ENCODE data around the gene EXOC7. TPM values are rescaled to one million over a fixed set of nuclear protein-coding genes. Genes with fewer than 3 reads are reported as not detected.
"Not testable (repeated sequence)": the region's sequence is repeated elsewhere in the genome, so short reads cannot be mapped to it uniquely, and the experiment has no call there.

The EXOC7 gene
- total RNA-seq, 1 donor from 2014 or later, result 125 TPM

DNA sequence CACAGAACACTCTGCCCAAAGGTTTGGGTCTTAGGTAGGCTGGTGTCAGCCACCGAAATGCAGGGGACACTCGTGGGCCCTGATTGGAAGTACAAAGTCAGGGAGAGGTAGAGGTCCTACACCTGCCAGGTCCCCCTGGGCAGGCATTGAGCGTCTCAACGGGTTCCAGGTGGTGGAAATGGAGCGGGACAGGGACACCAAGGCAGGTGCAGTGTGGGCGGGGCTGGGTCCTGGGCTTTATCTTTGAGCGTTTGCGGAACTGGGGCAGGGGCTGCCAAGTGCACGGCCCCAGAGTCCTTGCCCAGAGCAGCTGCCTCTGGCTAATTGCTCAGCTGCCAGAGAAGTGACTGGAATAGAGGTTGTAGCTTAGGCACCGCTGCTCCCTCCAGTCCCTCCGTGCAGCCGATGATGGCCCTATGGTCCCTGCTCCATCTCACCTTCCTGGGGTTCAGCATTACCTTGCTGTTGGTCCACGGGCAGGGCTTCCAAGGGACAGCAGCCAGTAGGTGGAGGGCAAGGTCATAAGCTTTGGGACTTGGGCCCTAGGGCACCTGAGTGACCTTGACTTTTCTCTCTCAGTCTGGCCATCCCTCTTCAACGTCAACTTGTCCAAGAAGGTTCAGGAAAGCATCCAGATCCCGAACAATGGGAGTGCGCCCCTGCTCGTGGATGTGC is 24.6 kb downstream of the EXOC7 start, which contains the start of gene ZACN:
Gene ZACN (plus strand): TSS at position 323 of the 675 bp plus-strand sequence. CDS start 83 bp downstream, at position 406.
- DNase-seq (ENCODE audit: low spot score), result peak; percentile 54
- intact Hi-C loops (cut with DNase I), result no loop called here
- no peak for ATAC-seq

DNA sequence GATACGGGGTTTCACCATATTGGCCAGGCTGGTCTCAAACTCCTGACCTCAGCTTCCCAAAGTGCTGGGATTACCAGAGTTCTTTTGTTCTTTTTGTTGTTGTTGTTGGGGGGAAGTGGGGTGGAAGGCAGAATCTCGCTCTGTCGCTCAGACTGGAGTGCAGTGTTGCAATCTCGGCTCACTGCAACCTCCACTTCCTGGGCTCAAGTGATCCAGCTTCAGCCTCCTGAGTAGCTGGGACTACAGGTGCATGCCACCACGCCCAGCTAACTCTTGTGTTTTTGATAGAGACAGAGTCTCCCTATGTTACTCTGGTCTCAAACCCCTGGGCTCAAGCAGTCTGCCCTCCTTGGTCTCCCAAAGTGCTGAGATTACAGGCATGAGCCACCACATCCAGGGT is 25.2 kb downstream of the EXOC7 start:
- DNase-seq (ENCODE audit: low spot score); intact Hi-C loops (cut with DNase I); ATAC-seq: not testable (repeated sequence)

DNA sequence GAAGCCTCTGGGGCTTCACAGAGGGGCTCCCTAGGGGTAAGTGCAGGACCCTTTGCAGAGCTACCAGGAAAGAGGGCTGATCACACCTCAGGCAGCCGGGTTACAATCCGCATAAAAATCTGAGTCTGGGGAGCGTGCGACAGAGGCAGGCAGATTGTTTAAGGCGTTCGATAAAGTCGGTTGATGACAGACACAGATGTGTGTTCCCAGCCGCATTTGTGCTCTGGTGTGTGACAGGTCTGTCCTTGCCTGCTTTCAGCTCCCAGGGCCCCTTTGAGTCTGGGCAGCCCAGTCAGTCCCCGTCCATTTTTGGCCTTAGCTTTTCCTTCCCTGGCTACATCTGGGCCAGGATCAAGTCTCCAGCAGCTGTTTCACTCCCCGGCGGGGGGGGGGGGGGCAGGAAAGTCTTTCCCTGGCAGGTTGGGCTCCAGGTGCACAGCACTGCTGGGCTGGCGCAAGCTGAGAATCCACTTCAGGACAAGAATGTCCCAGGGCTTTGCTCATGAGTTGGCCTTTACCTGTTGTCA is 25.9 kb downstream of the EXOC7 start:
- ATAC-seq, result no peak
- intact Hi-C loops (cut with DNase I), result no loop called here
- DNase-seq (ENCODE audit: low spot score), result no peak

DNA sequence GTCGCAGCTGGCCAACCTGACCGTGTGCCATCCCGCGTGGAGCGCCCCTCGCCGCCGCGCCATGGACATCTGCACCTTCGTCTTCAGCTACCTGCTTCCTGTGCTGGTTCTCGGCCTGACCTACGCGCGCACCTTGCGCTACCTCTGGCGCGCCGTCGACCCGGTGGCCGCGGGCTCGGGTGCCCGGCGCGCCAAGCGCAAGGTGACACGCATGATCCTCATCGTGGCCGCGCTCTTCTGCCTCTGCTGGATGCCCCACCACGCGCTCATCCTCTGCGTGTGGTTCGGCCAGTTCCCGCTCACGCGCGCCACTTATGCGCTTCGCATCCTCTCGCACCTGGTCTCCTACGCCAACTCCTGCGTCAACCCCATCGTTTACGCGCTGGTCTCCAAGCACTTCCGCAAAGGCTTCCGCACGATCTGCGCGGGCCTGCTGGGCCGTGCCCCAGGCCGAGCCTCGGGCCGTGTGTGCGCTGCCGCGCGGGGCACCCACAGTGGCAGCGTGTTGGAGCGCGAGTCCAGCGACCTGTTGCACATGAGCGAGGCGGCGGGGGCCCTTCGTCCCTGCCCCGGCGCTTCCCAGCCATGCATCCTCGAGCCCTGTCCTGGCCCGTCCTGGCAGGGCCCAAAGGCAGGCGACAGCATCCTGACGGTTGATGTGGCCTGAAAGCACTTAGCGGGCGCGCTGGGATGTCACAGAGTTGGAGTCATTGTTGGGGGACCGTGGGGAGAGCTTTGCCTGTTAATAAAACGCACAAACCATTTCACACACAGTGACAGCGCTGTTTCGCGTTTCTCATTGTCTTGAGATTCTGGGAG is 26.6 kb downstream of the EXOC7 start:
- intact Hi-C loops (cut with DNase I), result no loop called here
- DNase-seq (ENCODE audit: low spot score) (no peak), ATAC-seq (no peak)

DNA sequence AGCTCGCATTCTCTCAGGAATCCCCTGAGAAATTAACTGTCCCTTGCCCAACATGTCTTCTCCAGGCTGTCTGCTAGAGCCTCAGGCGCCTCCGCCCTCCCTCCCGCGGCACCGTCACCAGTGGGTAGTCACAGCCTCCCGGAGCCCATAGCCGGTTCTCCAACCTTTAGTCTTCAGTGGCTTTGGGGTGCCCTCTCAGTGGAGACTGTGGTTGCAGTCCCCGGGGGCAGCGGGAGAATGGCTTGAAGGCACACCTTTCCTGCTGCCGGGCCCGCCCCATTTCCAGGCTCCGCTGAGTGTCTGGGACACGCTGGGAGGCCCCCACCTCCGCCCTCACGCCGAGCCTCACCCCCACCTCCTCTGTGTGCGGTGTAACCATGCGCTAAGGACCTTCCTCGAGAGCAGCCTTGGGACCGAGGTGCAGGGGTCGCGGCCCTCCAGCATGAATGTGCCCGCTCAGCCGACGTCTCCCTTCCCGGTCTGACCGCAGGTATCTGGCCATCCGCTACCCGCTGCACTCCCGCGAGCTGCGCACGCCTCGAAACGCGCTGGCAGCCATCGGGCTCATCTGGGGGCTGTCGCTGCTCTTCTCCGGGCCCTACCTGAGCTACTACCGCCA is 27.3 kb downstream of the EXOC7 start:
- intact Hi-C loops (cut with DNase I), result no loop called here
- DNase-seq (ENCODE audit: low spot score) (no peak), ATAC-seq (no peak)

DNA sequence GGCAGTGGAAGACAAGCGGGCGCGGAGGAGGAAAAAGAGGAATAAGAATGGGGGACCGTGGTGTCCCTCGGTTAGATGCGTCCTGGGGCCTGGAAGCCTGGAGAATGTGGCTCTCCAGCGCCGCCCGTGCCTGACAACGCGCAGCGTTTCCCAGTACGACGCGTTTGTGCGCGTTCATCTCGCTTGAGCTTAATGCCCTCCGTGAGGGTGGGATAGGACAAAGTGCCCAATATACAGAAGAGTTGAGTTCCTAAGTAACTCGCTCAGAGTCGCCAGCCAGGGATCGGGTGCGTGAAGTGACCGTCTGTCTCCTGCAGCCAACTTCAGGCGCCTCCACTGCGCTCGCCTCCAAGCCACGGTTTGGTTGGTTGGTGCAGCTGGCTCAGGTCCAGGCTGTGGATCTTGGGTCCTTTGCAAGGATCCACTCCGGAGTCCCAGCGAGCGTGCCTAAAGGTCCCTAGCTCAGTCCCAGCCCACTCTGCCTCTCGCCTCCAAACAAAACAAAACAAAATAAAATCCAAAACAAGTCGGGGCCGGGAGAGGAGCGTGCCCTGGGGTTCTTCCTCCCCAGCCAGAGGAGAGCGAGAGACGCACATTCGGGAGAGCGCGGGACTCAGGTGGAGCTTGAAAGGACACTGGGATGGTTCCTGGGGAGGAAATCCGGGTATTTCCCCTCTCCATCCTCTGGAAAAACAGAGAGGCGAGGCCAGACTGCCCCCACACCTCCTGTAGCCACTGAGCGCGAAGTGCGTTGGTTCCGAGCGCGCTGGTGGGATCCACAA is 28.0 kb downstream of the EXOC7 start:
- DNase-seq (ENCODE audit: low spot score) (no peak), ATAC-seq (no peak)
- intact Hi-C loops (cut with DNase I), result no loop called here

DNA sequence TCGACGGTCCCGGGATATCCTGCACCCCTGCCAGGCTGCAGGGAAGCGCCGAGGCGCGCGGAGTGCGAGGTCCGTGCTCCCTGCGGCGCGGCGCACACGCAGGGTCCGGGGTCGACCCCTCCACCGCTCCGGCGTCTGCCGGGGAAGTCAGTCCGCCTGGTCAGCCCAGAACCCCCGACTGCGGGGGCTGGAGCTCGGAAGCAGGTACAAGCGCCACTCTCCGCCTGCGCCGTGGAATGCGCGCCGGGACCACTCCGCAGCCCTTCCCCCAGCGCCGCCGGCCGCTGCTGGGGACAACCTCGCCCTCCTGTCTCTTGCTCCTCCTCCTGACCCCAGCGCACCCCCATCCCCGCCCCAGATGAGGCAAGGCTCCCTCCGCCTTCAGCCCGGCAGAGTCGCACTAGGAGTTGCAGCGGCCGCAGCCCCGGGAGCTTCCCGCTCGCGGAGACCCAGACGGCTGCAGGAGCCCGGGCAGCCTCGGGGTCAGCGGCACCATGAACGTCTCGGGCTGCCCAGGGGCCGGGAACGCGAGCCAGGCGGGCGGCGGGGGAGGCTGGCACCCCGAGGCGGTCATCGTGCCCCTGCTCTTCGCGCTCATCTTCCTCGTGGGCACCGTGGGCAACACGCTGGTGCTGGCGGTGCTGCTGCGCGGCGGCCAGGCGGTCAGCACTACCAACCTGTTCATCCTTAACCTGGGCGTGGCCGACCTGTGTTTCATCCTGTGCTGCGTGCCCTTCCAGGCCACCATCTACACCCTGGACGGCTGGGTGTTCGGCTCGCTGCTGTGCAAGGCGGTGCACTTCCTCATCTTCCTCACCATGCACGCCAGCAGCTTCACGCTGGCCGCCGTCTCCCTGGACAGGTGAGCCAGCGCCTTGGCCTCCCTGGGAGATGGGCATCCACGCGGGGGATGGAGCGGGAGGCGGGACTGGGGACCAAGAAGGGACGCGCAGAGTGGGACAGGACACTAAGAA is 28.9 kb downstream of the EXOC7 start, which contains the start of gene GALR2:
Gene GALR2 (plus strand): TSS at position 392 of the 974 bp plus-strand sequence. CDS start 103 bp downstream, at position 495.
- DNase-seq (ENCODE audit: low spot score) (no peak), ATAC-seq (no peak)
- intact Hi-C loops (cut with DNase I), result no loop called here

DNA sequence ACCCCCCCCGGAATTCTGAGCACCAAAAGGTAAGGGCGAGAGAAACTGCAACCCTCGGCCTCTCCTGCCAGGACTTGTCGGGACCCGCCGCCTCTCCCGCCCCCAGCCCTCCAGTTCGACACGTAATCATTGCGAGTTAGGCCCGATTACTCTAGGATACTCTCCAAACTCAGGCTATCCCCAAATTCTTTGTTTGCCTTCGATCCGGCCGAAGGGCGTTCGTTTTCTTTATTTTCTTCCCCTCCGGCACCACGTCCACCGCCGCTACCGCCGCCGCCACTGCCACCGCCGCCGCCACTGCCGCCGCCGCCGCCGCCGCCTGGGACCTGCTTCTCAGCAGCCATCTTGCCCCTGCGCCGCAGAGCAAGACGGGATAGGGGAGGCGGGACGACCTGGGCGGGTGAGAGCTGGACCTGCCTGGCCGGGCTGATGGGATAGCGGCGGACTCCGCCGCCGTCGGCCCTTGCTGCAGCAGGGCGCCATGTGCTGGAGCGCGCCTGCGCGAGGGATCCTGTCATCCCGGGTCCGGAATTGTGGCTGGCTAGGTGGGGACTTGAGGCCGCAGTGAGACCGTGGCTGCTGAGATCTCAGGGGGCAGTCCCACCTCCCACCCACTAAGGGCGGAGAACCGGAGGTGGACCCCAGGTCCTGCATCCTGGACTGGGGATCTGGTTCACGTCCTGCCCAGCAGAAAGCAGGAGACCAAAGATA is 31.3 kb downstream of the EXOC7 start, which contains the start of gene SRP68:
Gene SRP68 (minus strand): TSS at position 370 of the 711 bp plus-strand sequence. CDS start 26 bp downstream, at position 344.
- peak; percentile 93 for DNase-seq (ENCODE audit: low spot score)
- intact Hi-C loops (cut with DNase I), result no loop called here
- peak; percentile 99 for ATAC-seq

DNA sequence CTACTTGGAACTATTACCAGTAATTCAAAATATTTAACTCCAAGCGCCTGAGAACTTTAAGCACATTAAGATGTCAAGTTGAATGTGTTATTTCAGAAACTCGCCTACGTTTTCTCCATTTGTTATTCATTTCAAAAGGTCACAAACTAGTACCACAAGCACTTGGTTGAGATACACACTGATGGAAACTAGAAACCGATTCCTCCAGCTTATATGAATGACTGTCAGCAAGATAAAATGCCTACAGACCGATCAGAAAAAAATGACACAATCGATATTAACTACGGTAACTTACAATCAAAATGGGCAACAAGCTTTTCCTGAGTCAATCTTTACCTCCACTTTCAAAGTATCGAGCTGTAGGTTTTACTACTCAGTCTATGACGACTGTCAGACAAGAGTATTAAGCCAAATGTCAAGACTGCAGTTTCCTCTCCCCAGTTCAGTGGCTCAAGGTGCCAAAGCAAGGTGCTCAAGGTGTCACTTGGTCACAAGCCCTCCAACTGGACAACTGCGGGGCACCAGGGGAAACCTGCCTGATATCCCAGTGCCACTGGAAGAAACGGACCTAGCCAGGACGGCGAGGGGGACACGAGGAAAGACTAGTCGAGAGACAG is 31.9 kb downstream of the EXOC7 start:
- no peak for ATAC-seq
- intact Hi-C loops (cut with DNase I), result no loop called here

DNA sequence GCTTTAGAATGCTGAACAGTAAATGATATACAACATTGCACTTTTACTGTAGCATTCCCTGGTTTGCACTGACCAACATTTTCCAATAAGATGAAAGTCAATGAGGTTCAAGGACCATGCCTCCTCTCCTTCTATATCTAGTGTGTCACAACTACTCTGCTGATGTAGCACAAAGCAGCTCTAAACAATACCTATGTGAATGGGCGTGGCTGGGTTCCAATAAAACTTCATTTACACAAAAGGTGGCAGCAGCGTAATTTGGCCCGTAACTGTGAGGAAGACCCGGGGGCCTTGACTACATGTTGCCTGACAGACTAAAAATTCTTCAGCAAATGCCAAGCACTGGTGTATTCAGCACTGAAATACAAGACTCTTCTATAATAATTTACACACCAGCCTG is 37.8 kb downstream of the EXOC7 start:
- DNase-seq (ENCODE audit: low spot score) (no peak), ATAC-seq (no peak)
- intact Hi-C loops (cut with DNase I), result no loop called here

More for the DNA sequence above, 31.9 kb downstream of the EXOC7 start:
- no peak for DNase-seq (ENCODE audit: low spot score)

DNA sequence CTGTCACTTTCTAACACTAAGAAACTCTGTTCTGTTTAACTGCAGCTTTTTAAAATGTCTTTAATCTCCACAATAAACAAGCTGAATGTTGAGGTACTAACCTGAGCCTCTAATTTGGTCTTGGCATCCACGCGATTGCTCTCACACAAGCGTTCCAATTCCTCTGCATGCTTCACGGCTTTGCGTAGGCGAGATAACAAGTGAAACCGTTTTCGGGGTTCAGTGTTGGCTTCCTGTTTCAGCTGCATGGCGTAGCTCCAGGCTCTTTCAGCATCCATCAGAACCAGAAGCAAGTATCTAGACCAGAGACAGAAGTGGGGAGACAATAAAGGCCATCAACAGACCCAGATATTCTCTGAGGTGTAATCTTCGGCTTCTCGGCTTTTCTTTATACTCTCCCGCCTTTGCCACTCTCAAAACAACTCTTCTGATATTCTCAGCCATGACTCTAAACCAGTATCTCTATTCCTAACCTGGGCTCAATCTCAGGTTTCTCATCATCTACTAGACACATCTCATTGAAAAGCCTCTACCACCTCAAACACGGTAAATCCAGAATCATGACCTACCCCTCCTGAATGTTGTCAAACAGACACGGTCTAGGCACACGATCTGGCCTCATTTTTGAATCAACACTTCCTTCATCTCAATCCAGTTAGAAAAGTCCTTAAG is 39.6 kb downstream of the EXOC7 start:
- intact Hi-C loops (cut with DNase I), result no loop called here
- DNase-seq (ENCODE audit: low spot score), result no peak
- ATAC-seq, result no peak

DNA sequence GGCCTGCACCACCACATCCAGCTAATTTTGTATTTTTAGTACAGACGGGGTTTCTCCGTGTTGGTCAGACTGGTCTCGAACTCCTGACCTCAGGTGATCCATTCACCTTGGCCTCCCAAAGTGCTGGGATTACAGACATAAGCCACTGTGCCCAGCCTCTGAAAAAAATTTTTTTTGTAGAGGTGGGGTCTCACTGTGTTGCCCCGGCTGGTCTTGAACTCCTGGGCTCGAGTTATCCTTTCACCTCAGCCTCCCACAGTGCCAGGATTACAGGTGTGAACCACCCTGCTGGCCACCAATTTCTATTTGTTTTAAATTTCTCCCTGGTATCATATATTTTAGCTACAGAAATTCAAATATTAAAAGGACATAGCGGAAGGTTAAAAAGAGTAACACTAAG is 45.3 kb downstream of the EXOC7 start:
- ATAC-seq; DNase-seq (ENCODE audit: low spot score); intact Hi-C loops (cut with DNase I): not testable (repeated sequence)

DNA sequence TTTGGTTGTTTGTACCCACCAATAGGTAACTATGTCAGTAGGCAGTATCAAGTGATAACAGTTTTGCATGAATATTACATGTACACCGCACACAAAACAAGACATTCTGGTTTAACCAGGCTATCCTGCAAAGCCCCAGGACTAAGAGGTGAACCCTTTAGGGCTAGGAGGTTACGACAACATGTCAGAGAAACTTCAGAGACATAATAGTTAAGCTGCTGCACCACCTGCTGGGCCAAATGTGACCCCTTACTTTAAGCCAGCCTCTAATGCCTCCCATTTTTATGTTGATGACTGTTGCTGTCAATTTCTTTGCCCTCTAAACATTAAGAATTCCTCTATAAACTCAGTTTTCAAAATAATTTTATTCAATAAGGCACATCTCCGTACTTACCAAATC is 46.7 kb downstream of the EXOC7 start:
- no peak for ATAC-seq
- DNase-seq (ENCODE audit: low spot score), result no peak
- intact Hi-C loops (cut with DNase I), result no loop called here

DNA sequence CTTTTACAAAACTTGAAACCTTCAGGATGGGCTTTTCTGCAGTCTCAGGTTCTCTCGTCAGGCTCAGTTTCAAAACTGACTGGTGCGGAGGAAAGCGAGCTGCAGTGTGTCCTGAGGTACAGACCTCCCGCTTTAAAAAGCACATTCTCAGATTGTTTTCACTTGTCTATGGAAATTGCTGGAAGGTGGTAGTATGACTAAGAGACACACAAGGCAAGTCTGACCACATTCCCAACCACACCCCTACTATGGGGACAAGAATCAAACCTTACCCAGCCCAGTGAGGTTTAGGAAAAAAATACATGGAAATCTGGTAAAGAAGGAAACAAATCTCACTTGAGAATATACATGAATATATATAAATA is 49.5 kb downstream of the EXOC7 start:
- ATAC-seq, result no peak
- intact Hi-C loops (cut with DNase I), result no loop called here
- DNase-seq (ENCODE audit: low spot score), result no peak

DNA sequence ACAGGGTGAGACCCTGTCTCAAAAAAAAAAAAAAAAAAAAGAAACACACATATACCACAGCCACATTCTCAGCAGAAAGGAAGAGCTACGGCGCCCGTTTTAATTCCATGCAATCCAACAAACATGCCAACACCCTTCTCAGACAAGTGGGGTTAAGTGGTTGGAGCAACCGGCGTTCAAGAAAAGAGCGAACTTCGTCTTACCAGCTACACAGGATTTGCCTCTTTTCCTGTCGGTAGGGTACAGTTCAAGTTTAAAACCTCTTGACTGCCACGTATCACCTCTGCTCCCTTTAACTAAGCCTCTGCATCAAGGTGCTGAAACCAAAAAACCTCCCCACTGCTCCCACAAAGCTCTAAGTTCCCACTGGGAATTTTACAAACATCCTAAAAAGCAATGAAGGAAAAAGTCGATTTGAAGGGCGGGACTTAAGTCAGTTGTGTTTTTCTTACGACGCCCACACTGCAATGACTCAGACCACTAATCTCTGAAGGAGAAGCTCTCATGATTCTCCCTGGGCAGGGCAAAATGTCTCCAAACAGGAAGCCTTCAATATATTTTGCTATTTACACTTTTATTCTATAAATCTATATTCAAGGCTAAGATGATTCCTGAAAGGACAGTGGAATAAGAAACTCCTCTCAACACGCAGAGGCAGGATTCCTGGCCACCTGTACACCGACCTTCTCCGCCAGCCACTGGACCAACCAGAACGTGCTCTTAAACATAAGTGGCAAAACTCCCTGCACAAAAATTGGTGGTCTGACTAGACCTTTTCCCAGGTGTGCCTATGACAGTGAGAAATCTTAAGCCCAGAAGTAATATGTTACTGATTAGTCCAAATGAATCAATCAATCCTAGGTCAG is 50.1 kb downstream of the EXOC7 start:
- intact Hi-C loops (cut with DNase I), result no loop called here
- ATAC-seq, result no peak
- DNase-seq (ENCODE audit: low spot score), result no peak
